Neutrophil (primary cell): ENCODE measurements around the gene DTHD1.

Source experiments
- H3K27ac ChIP-seq: fragments of 200-600 bp; sonication (generic); 2 replicates; pipeline ENCODE4 v1.5.1; 2016; ENCODE audit warnings: mild to moderate bottlenecking, moderate library complexity
- H3K27me3 ChIP-seq: fragments of 200-600 bp; sonication (generic); 2 replicates; pipeline ENCODE4 v1.6.0; 2016; ENCODE audit warnings: mild to moderate bottlenecking
- H3K36me3 ChIP-seq: fragments of 200-600 bp; sonication (generic); 2 replicates; pipeline ENCODE4 v1.5.1; 2017
- H3K4me1 ChIP-seq, 2 experiments: fragments of 200-600 bp in 1 of 2; sonication (generic) in 1 of 2; 1 replicate in 1 of 2; 2 replicates in 1 of 2; pipeline versions ENCODE4 v1.5.1 to v1.6.1; 2013 to 2016; ENCODE audit warnings: low read depth in 1 of 2, low read length in 1 of 2, mild to moderate bottlenecking in 1 of 2, moderate library complexity in 1 of 2; ENCODE audit not compliant: control insufficient read depth in 1 of 2, insufficient read depth in 1 of 2
- H3K4me3 ChIP-seq, 2 experiments: fragments of 200-600 bp in 1 of 2; sonication (generic) in 1 of 2; 1 replicate in 1 of 2; 2 replicates in 1 of 2; pipeline ENCODE4 v1.5.1; 2013 to 2016; ENCODE audit warnings: low read depth in 1 of 2, low read length in 1 of 2, mild to moderate bottlenecking in 1 of 2, moderate library complexity in 1 of 2
- H3K9me3 ChIP-seq: fragments of 200-600 bp; sonication (generic); 2 replicates; pipeline ENCODE4 v1.5.1; 2016
- CTCF ChIP-seq: fragments of 200-600 bp; sonication (generic); IDR thresholded peaks from 2 replicates; pipeline ENCODE4 v1.5.1; 2016; ENCODE audit warnings: antibody characterized with exemption

DTHD1 gene

GRCh38 chr4:36241771-36242170 is 39.6 kb upstream of the DTHD1 start:
- no peaks in the 10 kb centered on the region for H3K9me3 ChIP-seq
- no peak for TF ChIP-seq CTCF
- no peaks in the 10 kb centered on the region for H3K36me3 ChIP-seq
- H3K4me3 ChIP-seq = peak overlapping the region; percentile 88 to 91
- peak overlapping the region; percentile 91 for H3K27ac ChIP-seq
- H3K4me1 ChIP-seq = peaks cover 43 to 48% of the 10 kb centered on the region in 2 experiments
- no peaks in the 10 kb centered on the region for H3K27me3 ChIP-seq

- Histone ChIP-seq H3K36me3 (no peaks in the 10 kb centered on the region), H3K9me3 (no peaks in the 10 kb centered on the region), H3K4me1 (peaks cover 37 to 38% of the 10 kb centered on the region in 2 experiments), H3K27me3 (no peaks in the 10 kb centered on the region), H3K4me3 (peak overlapping the region; percentile 88 to 91), H3K27ac (peak overlapping the region; percentile 91)
- no peak for TF ChIP-seq CTCF
These were observed 38.6 kb upstream of the DTHD1 start for GRCh38 chr4:36242629-36243354.

GRCh38 chr4:36243355-36244256 is 37.8 kb upstream of the DTHD1 start:
- no peak for TF ChIP-seq CTCF
- Histone ChIP-seq H3K27ac (peak overlapping the region; percentile 91), H3K9me3 (no peaks in the 10 kb centered on the region), H3K27me3 (no peaks in the 10 kb centered on the region), H3K4me1 (peaks cover 29 to 30% of the 10 kb centered on the region in 2 experiments), H3K36me3 (no peaks in the 10 kb centered on the region), H3K4me3 (peak overlapping the region; percentile 88 to 91)

- TF ChIP-seq CTCF = no peak
- peaks cover 29 to 30% of the 10 kb centered on the region in 2 experiments for H3K4me1 ChIP-seq
These were observed 36.9 kb upstream of the DTHD1 start, which contains the start of gene ARAP2 for GRCh38 chr4:36244257-36245082. ARAP2 (minus strand) TSS chr4:36244514; CDS start chr4:36229486, 15,028 bp downstream.

GRCh38 chr4:36249610-36250009 is 31.8 kb upstream of the DTHD1 start:
- H3K36me3 ChIP-seq = no peaks in the 10 kb centered on the region
- peaks cover 6 to 10% of the 10 kb centered on the region in 2 experiments for H3K4me1 ChIP-seq
- no peak for TF ChIP-seq CTCF
- H3K4me3 ChIP-seq = no peak overlapping the region
- H3K27ac ChIP-seq = no peak overlapping the region
- H3K9me3 ChIP-seq = no peaks in the 10 kb centered on the region
- no peaks in the 10 kb centered on the region for H3K27me3 ChIP-seq

More at GRCh38 chr4:36244257-36245082, 36.9 kb upstream of the DTHD1 start, which contains the start of gene ARAP2:
- H3K4me3 ChIP-seq = peak within 1 kb of the TSS; percentile 88 to 91
- no peaks in the 10 kb centered on the region for H3K36me3 ChIP-seq
- H3K27me3 ChIP-seq = no peaks in the 10 kb centered on the region
- H3K9me3 ChIP-seq = no peaks in the 10 kb centered on the region
- H3K27ac ChIP-seq = peak within 1 kb of the TSS; percentile 91
